SK-N-MC (cell line): ENCODE measurements around the gene XPR1.

ENCODE experiments used
- EZH2 ChIP-seq: fragments of 200-600 bp; sonication (generic); IDR thresholded peaks from one replicate; pipeline ENCODE4 v1.6.1; 2017; ENCODE audit warnings: antibody characterized with exemption
- POLR2AphosphoS5 ChIP-seq: IDR thresholded peaks from 2 replicates; pipeline ENCODE4 v1.6.1; 2012; ENCODE audit warnings: mild to moderate bottlenecking, low read depth, low read length, borderline replicate concordance

GRCh38 chr1:180802813-180803212 is 171.0 kb downstream of the XPR1 start:
- TF ChIP-seq EZH2 (no peak), POLR2AphosphoS5 (no peak)
